Measurements from ENCODE around the gene USP17L15.
"Not testable (repeated sequence)": the region's sequence is repeated elsewhere in the genome, so short reads cannot be mapped to it uniquely, and the experiment has no call there.

USP17L15 gene

GRCh38 chr4:9234085-9234484 lies at the start of gene USP17L15:
Gene USP17L15, plus strand, starts transcription at chr4:9234385. Its CDS starts 0 bp downstream, at chr4:9234385.
- DNase-seq = not testable (repeated sequence)

- not testable (repeated sequence) for DNase-seq
Measured at GRCh38 chr4:9210357-9210756, 23.8 kb upstream of the USP17L15 start, which contains the start of gene USP17L10. Gene USP17L10, plus strand, starts transcription at chr4:9210657. Its CDS starts 0 bp downstream, at chr4:9210657.

- not testable (repeated sequence) for DNase-seq
Measured at GRCh38 chr4:9214701-9215100, 19.5 kb upstream of the USP17L15 start.

- DNase-seq = not testable (repeated sequence)
Measured at GRCh38 chr4:9215105-9215504, 19.1 kb upstream of the USP17L15 start, which contains the start of gene USP17L11. Gene USP17L11, plus strand, starts transcription at chr4:9215405. Its CDS starts 0 bp downstream, at chr4:9215405.

- DNase-seq = not testable (repeated sequence)
Measured at GRCh38 chr4:9219852-9220251, 14.3 kb upstream of the USP17L15 start, which contains the start of gene USP17L12. Gene USP17L12, plus strand, starts transcription at chr4:9220152. Its CDS starts 0 bp downstream, at chr4:9220152.

GRCh38 chr4:9224596-9224995 lies 9.6 kb upstream of the USP17L15 start, which contains the start of gene USP17L13:
Gene USP17L13, plus strand, starts transcription at chr4:9224896. Its CDS starts 0 bp downstream, at chr4:9224896.
- DNase-seq = not testable (repeated sequence)

GRCh38 chr4:9230249-9230648 lies 3.9 kb upstream of the USP17L15 start:
- not testable (repeated sequence) for DNase-seq

GRCh38 chr4:9238461-9238860 lies 4.3 kb downstream of the USP17L15 start:
- DNase-seq = peak; percentile 0

- DNase-seq = not testable (repeated sequence)
Measured at GRCh38 chr4:9243579-9243978, 9.4 kb downstream of the USP17L15 start, which contains the start of gene USP17L17. Gene USP17L17, plus strand, starts transcription at chr4:9243879. Its CDS starts 0 bp downstream, at chr4:9243879.

GRCh38 chr4:9247953-9248680 lies 13.9 kb downstream of the USP17L15 start, which contains the start of gene USP17L18:
Gene USP17L18, plus strand, starts transcription at chr4:9248630. Its CDS starts 0 bp downstream, at chr4:9248630.
- peak; percentile 8 for DNase-seq

- DNase-seq = not testable (repeated sequence)
Measured at GRCh38 chr4:9253078-9253477, 18.9 kb downstream of the USP17L15 start, which contains the start of gene USP17L19. Gene USP17L19, plus strand, starts transcription at chr4:9253378. Its CDS starts 0 bp downstream, at chr4:9253378.

- not testable (repeated sequence) for DNase-seq
Measured at GRCh38 chr4:9257824-9258223, 23.6 kb downstream of the USP17L15 start, which contains the start of gene USP17L20. Gene USP17L20, plus strand, starts transcription at chr4:9258124. Its CDS starts 0 bp downstream, at chr4:9258124.

- not testable (repeated sequence) for DNase-seq
Measured at GRCh38 chr4:9262572-9262971, 28.4 kb downstream of the USP17L15 start, which contains the start of gene USP17L21. Gene USP17L21, plus strand, starts transcription at chr4:9262872. Its CDS starts 0 bp downstream, at chr4:9262872.

- DNase-seq = not testable (repeated sequence)
Measured at GRCh38 chr4:9267319-9267718, 33.1 kb downstream of the USP17L15 start, which contains the start of gene USP17L22. Gene USP17L22, plus strand, starts transcription at chr4:9267619. Its CDS starts 0 bp downstream, at chr4:9267619.

- DNase-seq = not testable (repeated sequence)
Measured at GRCh38 chr4:9271719-9272118, 37.5 kb downstream of the USP17L15 start.

All from right hindlimb (tissue), 1 donor.